Measurements from ENCODE around the gene TEAD3.

The TEAD3 gene

DNA sequence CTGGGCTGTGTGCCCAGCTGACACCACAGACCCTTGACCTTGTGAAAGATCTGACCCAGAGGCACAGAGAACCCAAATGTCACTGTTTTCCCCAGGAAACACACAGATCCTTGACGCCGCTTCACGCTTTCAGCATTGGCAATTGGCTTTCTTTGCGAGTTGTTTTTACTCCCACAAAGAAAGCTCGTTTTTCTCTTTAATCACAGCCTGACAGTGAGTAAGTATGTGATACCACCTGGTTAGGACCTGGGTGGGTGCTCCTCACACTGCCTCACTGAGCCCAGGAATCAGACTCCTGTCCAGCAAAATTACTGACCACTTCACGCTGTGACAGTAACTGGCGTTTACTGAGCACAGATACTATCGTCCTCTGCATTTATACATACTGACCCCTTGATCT is 15.7 kb downstream of the TEAD3 start:
- Histone ChIP-seq H3K9me3 (ENCODE audit: control insufficient read depth, insufficient read depth, low read length) (no peaks in the 10 kb centered on the region), H3K36me3 (ENCODE audit: control insufficient read depth, insufficient read depth, low read length) (peaks cover 18% of the 10 kb centered on the region), H3K9ac (ENCODE audit: low read depth, low read length) (no peak overlapping the region), H3K4me1 (ENCODE audit: control insufficient read depth, insufficient read depth, low read length) (peaks cover 11% of the 10 kb centered on the region), H3K27me3 (ENCODE audit: control insufficient read depth, insufficient read depth, low read length) (no peaks in the 10 kb centered on the region), H3K4me3 (ENCODE audit: low read depth, low read length) (no peak overlapping the region)

DNA sequence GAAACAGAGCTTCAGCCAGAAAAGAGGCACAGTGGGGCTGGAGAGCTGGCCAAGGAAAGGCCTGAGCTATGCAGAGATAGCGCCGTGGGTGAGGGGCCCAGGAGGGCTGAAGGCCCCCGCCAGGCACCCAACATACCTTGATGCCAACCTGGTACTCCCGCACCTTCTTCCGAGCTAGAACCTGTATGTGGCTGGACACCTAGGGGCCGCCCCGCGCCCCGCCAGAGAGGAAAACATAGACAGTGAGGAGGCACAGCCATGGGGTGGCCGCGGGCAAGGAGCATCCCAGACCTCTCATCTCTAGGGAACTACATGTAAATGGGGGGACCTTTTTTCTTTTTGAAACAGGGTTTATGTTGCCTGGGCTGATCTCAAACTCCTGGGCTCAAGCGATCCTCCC is 16.7 kb downstream of the TEAD3 start:
- Histone ChIP-seq H3K9ac (ENCODE audit: low read depth, low read length) (no peak overlapping the region), H3K4me1 (ENCODE audit: control insufficient read depth, insufficient read depth, low read length) (peaks cover 6% of the 10 kb centered on the region), H3K9me3 (ENCODE audit: control insufficient read depth, insufficient read depth, low read length) (no peaks in the 10 kb centered on the region), H3K27me3 (ENCODE audit: control insufficient read depth, insufficient read depth, low read length) (no peaks in the 10 kb centered on the region), H3K36me3 (ENCODE audit: control insufficient read depth, insufficient read depth, low read length) (peaks cover 21% of the 10 kb centered on the region), H3K4me3 (ENCODE audit: low read depth, low read length) (no peak overlapping the region)

DNA sequence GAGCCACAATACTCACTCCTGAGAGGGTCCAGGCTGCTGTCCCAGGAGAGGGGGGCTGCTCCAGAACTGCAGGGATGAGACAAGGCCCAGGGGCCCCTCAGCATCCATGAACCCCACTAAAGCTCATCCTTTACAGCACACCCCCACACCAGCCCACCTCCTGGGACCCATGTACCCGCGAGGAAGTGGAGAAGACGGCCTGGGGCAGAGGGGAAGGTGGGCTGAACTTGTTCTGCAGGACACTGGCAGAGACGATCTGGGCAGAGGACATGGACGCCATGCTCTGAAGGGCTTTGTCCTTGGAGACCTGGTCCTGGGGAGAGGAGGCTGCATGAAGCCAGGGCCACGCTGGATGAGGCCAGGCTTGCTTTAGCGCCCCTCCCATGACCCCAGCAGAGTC is 18.6 kb downstream of the TEAD3 start:
- H3K4me1 ChIP-seq (ENCODE audit: control insufficient read depth, insufficient read depth, low read length), result no peaks in the 10 kb centered on the region
- no peaks in the 10 kb centered on the region for H3K27me3 ChIP-seq (ENCODE audit: control insufficient read depth, insufficient read depth, low read length)
- H3K9me3 ChIP-seq (ENCODE audit: control insufficient read depth, insufficient read depth, low read length), result no peaks in the 10 kb centered on the region
- peaks cover 26% of the 10 kb centered on the region for H3K36me3 ChIP-seq (ENCODE audit: control insufficient read depth, insufficient read depth, low read length)
- no peak overlapping the region for H3K9ac ChIP-seq (ENCODE audit: low read depth, low read length)
- H3K4me3 ChIP-seq (ENCODE audit: low read depth, low read length), result no peak overlapping the region

DNA sequence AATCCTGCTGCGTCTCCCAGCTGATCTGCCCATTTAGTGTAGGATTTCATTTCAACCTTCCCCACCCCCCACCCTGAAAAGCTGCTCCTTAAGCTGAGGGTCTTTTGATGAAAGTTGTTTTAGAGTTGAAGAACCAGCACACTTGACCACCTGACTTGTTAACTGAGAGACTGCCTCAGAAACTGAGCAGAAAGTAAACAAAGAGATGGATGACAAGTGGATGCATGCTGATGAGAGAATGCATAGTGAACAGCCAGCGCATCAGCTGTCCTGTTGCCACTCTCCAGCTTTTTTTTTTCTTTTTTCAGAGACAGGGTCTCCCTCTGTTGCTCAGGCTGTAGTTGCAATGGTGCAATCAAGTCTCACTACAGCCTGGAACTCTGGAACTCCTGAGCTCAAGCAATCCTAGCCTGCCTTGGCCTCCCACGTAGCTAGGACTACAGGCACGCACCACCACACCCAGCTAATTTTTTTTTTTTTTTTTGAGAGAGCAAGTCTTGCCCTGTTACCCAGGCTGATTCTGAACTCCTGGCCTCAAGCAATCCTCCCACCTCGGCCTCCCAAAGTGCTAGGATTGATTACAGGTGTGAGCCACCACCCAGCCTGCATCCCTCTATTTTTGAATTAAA is 19.2 kb downstream of the TEAD3 start:
- Histone ChIP-seq H3K9ac (ENCODE audit: low read depth, low read length) (no peak overlapping the region), H3K4me1 (ENCODE audit: control insufficient read depth, insufficient read depth, low read length) (no peaks in the 10 kb centered on the region), H3K27me3 (ENCODE audit: control insufficient read depth, insufficient read depth, low read length) (no peaks in the 10 kb centered on the region), H3K4me3 (ENCODE audit: low read depth, low read length) (no peak overlapping the region), H3K9me3 (ENCODE audit: control insufficient read depth, insufficient read depth, low read length) (no peaks in the 10 kb centered on the region), H3K36me3 (ENCODE audit: control insufficient read depth, insufficient read depth, low read length) (peaks cover 31% of the 10 kb centered on the region)

DNA sequence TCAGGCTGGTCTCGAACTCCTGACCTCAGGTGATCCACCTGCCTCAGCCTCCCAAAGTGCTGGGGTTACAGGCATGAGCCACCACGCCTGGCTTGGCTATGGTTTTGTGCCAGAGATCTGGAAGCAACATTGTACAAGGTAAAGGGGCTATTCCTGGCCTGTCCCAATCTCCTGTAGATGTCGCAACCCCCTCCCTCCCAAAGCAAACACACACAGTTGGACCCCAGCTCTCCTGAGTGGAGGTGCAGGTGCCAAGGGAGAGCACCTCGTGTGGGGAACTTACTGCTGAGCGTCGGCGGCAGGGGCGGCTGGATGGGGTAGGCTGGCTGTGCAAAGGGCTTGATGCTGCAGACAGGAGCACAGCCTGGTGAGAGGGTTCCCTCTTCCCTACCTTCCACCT is 19.9 kb downstream of the TEAD3 start:
- Histone ChIP-seq H3K9me3 (ENCODE audit: control insufficient read depth, insufficient read depth, low read length) (no peaks in the 10 kb centered on the region), H3K9ac (ENCODE audit: low read depth, low read length) (no peak overlapping the region), H3K4me3 (ENCODE audit: low read depth, low read length) (no peak overlapping the region), H3K36me3 (ENCODE audit: control insufficient read depth, insufficient read depth, low read length) (peaks cover 35% of the 10 kb centered on the region), H3K4me1 (ENCODE audit: control insufficient read depth, insufficient read depth, low read length) (no peaks in the 10 kb centered on the region), H3K27me3 (ENCODE audit: control insufficient read depth, insufficient read depth, low read length) (no peaks in the 10 kb centered on the region)

DNA sequence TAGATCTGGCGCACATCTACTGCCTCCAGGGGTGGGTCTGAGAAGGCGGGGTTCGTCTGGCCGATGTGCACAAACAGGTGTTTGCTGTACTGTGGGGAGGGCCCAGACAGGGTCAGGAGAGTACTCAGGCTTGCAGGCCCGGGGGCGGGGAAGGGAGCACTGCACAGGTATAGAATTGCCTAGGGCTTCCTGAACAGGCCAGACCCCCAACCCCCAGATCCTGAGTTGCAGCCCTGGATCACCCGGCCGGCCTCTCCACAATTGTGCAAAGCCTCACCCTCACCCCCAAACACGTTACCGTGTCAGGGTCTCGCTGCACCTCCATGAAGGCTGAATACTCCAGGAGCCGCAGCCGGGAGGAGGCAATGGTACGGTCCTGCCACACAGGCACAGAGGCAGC is 20.9 kb downstream of the TEAD3 start:
- H3K9me3 ChIP-seq (ENCODE audit: control insufficient read depth, insufficient read depth, low read length), result no peaks in the 10 kb centered on the region
- H3K27me3 ChIP-seq (ENCODE audit: control insufficient read depth, insufficient read depth, low read length), result no peaks in the 10 kb centered on the region
- no peak overlapping the region for H3K4me3 ChIP-seq (ENCODE audit: low read depth, low read length)
- H3K4me1 ChIP-seq (ENCODE audit: control insufficient read depth, insufficient read depth, low read length), result peaks cover 4% of the 10 kb centered on the region
- H3K36me3 ChIP-seq (ENCODE audit: control insufficient read depth, insufficient read depth, low read length), result peaks cover 43% of the 10 kb centered on the region
- no peak overlapping the region for H3K9ac ChIP-seq (ENCODE audit: low read depth, low read length)

DNA sequence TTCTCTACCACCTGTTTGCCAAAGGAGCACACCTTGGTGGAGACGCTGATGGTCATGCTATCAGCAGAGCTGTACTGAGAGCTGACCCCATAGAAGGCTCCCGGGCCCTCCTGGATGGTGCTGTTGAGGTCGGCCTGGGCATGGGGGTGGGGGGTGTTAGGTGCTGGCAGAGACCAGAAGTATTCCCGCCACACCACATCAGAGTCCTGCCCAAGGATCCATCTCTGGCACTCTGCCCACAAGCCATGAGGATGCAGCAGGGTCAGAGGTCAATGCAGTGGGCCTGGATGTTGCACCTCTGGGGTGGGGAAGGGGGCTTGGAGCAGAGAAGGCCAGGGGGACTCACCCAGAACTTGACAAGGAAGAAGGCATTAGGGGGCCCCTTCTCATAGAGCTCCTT is 21.3 kb downstream of the TEAD3 start:
- Histone ChIP-seq H3K4me1 (ENCODE audit: control insufficient read depth, insufficient read depth, low read length) (peaks cover 8% of the 10 kb centered on the region), H3K27me3 (ENCODE audit: control insufficient read depth, insufficient read depth, low read length) (no peaks in the 10 kb centered on the region), H3K9me3 (ENCODE audit: control insufficient read depth, insufficient read depth, low read length) (no peaks in the 10 kb centered on the region), H3K36me3 (ENCODE audit: control insufficient read depth, insufficient read depth, low read length) (peaks cover 48% of the 10 kb centered on the region), H3K4me3 (ENCODE audit: low read depth, low read length) (no peak overlapping the region), H3K9ac (ENCODE audit: low read depth, low read length) (no peak overlapping the region)

DNA sequence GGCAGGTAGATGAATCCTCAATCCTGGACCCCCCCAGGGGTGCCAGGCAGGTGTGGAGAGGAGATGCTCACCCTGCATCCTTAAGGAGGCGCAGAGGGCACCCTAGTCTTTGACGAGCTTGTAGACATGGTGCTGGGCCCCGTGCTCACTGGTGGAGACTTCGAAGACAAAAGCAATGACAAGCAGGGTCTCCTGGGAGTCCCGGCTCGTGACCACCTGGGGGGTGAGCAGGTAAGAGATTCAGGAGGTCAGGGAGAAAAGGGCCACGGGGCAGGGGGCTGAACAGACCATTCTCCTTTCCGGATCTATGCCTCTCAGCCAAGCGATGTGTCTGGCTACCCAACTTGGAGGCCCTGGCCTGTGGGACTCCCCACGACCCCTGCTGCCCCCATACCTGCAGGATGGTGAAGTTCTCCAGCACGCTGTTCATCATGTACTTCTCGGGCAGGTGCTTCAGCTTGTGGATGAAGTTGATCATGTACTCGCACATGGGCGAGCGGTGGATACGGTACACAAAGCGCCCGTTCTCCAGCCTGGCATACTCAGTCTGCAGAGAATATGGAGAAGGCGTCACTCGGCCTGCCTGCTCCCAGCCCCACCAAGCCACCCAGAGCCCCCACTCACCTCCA is 21.8 kb downstream of the TEAD3 start:
- H3K36me3 ChIP-seq (ENCODE audit: control insufficient read depth, insufficient read depth, low read length), result peaks cover 52% of the 10 kb centered on the region
- H3K9ac ChIP-seq (ENCODE audit: low read depth, low read length), result no peak overlapping the region
- H3K4me3 ChIP-seq (ENCODE audit: low read depth, low read length), result no peak overlapping the region
- H3K27me3 ChIP-seq (ENCODE audit: control insufficient read depth, insufficient read depth, low read length), result no peaks in the 10 kb centered on the region
- H3K9me3 ChIP-seq (ENCODE audit: control insufficient read depth, insufficient read depth, low read length), result no peaks in the 10 kb centered on the region
- peaks cover 11% of the 10 kb centered on the region for H3K4me1 ChIP-seq (ENCODE audit: control insufficient read depth, insufficient read depth, low read length)

DNA sequence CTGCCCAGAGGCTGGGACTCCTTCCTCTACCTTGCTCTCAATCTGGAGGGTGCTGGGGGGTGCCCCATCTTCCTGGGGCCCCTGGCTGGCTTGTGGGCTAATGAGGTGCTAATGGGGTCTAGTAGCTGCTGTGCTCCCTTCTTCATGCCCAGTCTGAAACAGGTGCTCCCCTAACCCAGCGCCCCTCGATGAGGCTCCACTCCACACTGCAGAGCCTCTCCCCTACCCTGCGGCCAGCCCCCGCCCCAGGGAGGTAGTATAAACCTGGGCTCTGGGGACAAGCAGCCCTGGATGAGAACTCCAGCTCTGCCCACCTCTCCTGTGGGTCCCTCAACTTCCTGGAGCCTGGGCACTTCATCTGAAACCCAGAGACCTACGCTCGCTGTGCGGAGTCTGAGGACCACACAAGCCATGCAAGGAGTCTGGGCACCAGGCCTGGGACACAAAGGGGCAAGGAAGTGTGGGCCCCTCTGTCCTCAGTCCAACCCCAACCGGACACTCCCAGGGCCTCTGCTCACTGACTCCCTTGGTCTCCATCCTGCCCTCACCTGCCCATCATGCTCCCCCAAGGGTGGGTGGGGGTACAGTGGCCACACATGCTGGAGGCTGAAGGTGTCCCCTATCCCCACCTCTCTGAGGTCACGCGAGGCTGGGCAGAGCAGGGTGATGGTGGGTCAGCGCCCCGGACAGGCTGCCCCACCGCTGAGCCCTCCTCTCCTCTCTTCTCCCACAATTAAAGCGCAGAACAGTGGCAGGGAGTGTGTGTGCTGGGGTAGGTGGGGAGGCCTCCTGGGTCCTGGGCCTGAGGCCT is 22.5 kb downstream of the TEAD3 start:
- no peaks in the 10 kb centered on the region for H3K27me3 ChIP-seq (ENCODE audit: control insufficient read depth, insufficient read depth, low read length)
- peaks cover 16% of the 10 kb centered on the region for H3K4me1 ChIP-seq (ENCODE audit: control insufficient read depth, insufficient read depth, low read length)
- no peaks in the 10 kb centered on the region for H3K9me3 ChIP-seq (ENCODE audit: control insufficient read depth, insufficient read depth, low read length)
- H3K9ac ChIP-seq (ENCODE audit: low read depth, low read length), result no peak overlapping the region
- H3K36me3 ChIP-seq (ENCODE audit: control insufficient read depth, insufficient read depth, low read length), result peaks cover 53% of the 10 kb centered on the region
- H3K4me3 ChIP-seq (ENCODE audit: low read depth, low read length), result no peak overlapping the region

DNA sequence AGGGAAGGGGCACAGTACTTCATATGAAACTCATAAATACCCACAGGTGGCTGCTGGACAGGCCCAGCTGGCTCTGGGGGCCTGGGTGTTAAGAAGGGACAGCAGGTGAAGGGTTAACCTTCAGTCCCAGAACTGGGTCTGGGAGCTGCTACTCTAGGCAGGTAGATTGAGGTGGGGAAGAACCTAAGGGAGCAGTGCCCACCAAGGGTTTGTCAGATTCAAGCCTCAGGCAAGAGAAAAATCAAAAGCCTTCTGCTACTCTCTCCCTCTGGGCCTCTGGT is 23.1 kb downstream of the TEAD3 start:
- Histone ChIP-seq H3K4me1 (ENCODE audit: control insufficient read depth, insufficient read depth, low read length) (peaks cover 16% of the 10 kb centered on the region), H3K36me3 (ENCODE audit: control insufficient read depth, insufficient read depth, low read length) (peaks cover 59% of the 10 kb centered on the region), H3K9ac (ENCODE audit: low read depth, low read length) (no peak overlapping the region), H3K4me3 (ENCODE audit: low read depth, low read length) (no peak overlapping the region), H3K9me3 (ENCODE audit: control insufficient read depth, insufficient read depth, low read length) (no peaks in the 10 kb centered on the region), H3K27me3 (ENCODE audit: control insufficient read depth, insufficient read depth, low read length) (no peaks in the 10 kb centered on the region)

DNA sequence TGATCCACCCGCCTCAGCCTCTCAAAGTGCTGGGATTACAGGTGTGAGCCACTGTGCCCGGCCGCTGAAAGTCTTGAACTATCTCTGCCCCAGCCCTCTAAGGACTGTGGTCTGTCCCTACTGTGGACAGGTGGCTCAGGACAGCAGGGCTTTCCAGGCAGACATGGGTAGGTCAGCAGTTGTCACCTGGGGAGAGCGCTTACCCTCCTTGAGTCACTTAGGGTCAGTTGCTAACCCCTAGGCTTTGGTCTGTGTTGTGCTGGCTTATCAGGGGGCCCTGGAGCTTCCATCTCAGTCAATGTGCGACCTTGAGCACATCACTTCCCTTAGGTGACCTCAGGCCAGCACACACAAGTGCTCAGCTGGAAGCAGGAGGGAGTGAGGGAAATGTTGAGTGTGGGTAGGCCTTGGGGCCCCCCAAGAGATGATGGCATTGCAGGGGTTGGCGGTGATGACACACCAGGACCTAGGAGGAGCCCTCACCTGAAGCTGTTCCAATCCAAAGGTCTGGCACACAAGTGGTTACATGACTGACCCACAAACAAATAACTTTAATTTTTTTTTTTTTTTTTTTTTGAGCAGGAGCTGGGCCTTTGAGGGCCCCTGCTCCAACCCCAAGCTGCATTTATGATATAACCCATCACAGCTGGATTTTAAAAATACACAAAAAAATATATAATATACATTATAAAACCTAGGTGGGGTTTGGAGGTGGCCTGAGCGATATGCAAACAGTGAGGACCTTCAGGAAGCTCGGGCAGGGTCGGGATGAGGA is 23.6 kb downstream of the TEAD3 start:
- no peaks in the 10 kb centered on the region for H3K9me3 ChIP-seq (ENCODE audit: control insufficient read depth, insufficient read depth, low read length)
- H3K4me1 ChIP-seq (ENCODE audit: control insufficient read depth, insufficient read depth, low read length), result peaks cover 16% of the 10 kb centered on the region
- no peak overlapping the region for H3K9ac ChIP-seq (ENCODE audit: low read depth, low read length)
- no peaks in the 10 kb centered on the region for H3K27me3 ChIP-seq (ENCODE audit: control insufficient read depth, insufficient read depth, low read length)
- peaks cover 59% of the 10 kb centered on the region for H3K36me3 ChIP-seq (ENCODE audit: control insufficient read depth, insufficient read depth, low read length)
- H3K4me3 ChIP-seq (ENCODE audit: low read depth, low read length), result no peak overlapping the region

All from iPS-15b (cell line).